Neuron (in vitro differentiated cells): ENCODE data around the gene TAL1.
"Not testable (repeated sequence)": the region's sequence is repeated elsewhere in the genome, so short reads cannot be mapped to it uniquely, and the experiment has no call there.

Source experiments
- H2AFZ ChIP-seq: one replicate; pipeline ENCODE4 v1.6.1; 2013; ENCODE audit warnings: low read depth, mild to moderate bottlenecking, inconsistent platforms, low read length, moderate library complexity
- H3K27me3 ChIP-seq: one replicate; pipeline ENCODE4 v1.6.1; 2013; ENCODE audit warnings: low read length; ENCODE audit not compliant: insufficient read depth
- H3K36me3 ChIP-seq: one replicate; pipeline ENCODE4 v1.6.1; 2013; ENCODE audit warnings: low read length; ENCODE audit not compliant: insufficient read depth
- H3K4me1 ChIP-seq: one replicate; pipeline ENCODE4 v1.6.1; 2013; ENCODE audit warnings: low read length; ENCODE audit not compliant: insufficient read depth
- H3K4me3 ChIP-seq: 2 replicates; pipeline ENCODE4 v1.5.1; 2013; ENCODE audit warnings: mild to moderate bottlenecking, low read length, moderate library complexity
- H3K9me3 ChIP-seq: one replicate; pipeline ENCODE4 v1.6.1; 2013; ENCODE audit warnings: low read length

Gene TAL1

DNA sequence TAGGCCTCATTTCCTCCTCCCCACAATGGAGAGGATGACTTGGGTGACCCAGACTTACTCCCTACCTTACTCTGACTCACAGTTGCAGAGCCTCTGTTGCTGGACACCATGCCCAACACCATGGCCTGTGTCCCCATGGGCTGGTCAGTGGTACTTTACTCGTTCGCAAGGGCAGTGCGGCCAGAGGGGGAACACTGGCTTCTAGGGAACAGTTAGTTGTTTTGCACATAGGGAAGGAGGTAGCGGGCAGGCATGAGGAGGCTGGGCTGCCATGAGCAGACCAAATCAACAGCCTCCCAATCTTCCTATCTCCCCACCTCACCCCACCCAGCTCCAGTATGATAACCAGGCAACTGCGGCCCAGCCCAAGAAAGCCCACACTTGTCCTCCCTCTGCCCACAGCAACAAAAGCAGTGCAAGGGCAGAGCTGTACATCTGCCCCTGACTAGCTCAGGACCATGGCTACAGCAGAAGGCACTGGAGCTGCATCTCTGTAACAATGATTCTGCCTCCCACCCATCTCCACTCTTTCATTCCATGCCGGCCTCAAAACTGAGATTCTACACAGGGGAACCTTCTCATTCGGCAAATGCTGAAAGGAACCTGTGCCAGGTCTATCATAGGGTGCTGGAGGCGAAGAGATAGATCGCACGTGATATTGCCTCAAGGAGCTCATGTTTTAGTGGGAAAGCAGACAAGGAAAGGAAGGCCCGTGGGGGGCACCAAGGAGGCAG is 18.6 kb downstream of the TAL1 start:
- Histone ChIP-seq H3K4me1 (peaks cover 5% of the 10 kb centered on the region), H3K27me3 (peaks cover 15% of the 10 kb centered on the region), H3K4me3 (no peak overlapping the region), H3K9me3 (peaks cover 2% of the 10 kb centered on the region), H2AFZ (no peak overlapping the region), H3K36me3 (no peaks in the 10 kb centered on the region)

DNA sequence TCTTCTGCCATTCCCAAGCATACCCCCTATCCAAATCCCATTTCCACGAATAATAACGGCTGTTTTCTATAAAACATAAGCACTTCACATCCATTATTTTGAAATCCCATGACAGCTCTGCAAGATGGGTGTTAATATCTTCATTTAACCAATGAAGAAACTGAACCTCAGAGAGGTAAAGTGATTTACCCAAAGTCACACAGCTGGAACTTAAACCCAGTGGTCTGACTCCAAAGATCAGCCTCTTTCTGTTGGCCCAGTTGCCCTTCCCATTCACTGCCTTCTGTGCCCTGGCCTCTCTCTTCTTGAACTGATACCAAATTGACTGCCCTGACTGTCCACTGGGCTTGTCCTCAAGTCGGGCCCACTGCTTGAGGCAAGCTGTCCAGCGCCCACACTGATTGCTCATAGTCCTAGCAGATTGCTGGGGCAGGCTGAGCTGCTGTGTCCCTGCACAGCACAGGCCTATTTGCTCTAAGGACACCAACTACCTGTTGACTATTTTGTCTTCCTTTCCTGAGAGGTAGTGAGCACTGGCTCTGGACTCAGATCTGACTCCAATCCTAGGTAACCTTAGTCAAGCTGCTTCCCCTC is 19.3 kb downstream of the TAL1 start:
- Histone ChIP-seq H3K4me1 (peaks cover 12% of the 10 kb centered on the region), H3K4me3 (no peak overlapping the region), H3K36me3 (no peaks in the 10 kb centered on the region), H3K27me3 (peaks cover 11% of the 10 kb centered on the region), H2AFZ (no peak overlapping the region), H3K9me3 (peaks cover 2% of the 10 kb centered on the region)

GRCh38 chr1:47211796-47212269 is 20.2 kb downstream of the TAL1 start:
- H3K9me3 ChIP-seq: no peaks in the 10 kb centered on the region
- H3K4me1 ChIP-seq: peaks cover 13% of the 10 kb centered on the region
- no peak overlapping the region for H3K4me3 ChIP-seq
- H3K27me3 ChIP-seq: peaks cover 9% of the 10 kb centered on the region
- H3K36me3 ChIP-seq: no peaks in the 10 kb centered on the region
- peak overlapping the region; percentile 7 for H2AFZ ChIP-seq

- peaks cover 9% of the 10 kb centered on the region for H3K27me3 ChIP-seq
Measured at GRCh38 chr1:47210666-47211065, 21.4 kb downstream of the TAL1 start.

DNA sequence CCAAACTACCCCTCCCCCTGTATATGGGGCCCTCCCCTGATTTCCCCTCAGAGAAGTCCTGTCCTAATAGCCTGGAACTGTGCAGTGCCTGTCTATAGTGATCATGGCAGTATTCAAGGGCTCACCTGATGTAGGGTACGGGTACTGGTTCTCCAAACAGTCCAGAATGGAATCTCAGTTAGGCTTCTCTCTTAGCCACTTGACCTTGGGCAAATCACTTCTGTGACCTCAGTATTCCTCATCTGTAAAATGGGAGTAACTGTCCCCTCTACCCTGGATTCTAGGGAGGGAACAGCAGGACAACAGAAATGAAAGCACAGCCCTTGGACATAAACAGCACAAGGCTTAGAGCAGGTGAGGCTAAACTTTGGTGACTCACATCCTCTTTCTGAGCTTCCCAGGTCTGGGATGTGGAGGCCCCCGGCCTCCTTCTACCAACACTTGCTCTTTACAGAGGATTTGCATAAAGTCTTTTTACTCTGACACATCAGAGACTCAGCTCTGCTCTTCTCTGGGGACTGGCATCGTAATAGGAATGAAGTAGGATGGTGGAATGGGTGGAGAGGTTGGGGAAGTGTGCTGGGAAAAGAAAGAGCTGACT is 22.2 kb downstream of the TAL1 start:
- Histone ChIP-seq H3K9me3 (no peaks in the 10 kb centered on the region), H3K4me3 (no peak overlapping the region), H3K36me3 (no peaks in the 10 kb centered on the region), H3K27me3 (peaks cover 9% of the 10 kb centered on the region), H2AFZ (no peak overlapping the region), H3K4me1 (peaks cover 13% of the 10 kb centered on the region)

More at GRCh38 chr1:47210666-47211065, 21.4 kb downstream of the TAL1 start:
- Histone ChIP-seq H3K36me3 (no peaks in the 10 kb centered on the region), H3K9me3 (no peaks in the 10 kb centered on the region), H2AFZ (no peak overlapping the region), H3K4me1 (peaks cover 13% of the 10 kb centered on the region), H3K4me3 (no peak overlapping the region)

- Histone ChIP-seq H3K9me3 (no peaks in the 10 kb centered on the region), H3K4me1 (peaks cover 13% of the 10 kb centered on the region), H3K27me3 (peaks cover 6% of the 10 kb centered on the region), H3K36me3 (no peaks in the 10 kb centered on the region), H2AFZ (no peak overlapping the region), H3K4me3 (no peak overlapping the region)
Measured at GRCh38 chr1:47209091-47209490, 22.9 kb downstream of the TAL1 start.

DNA sequence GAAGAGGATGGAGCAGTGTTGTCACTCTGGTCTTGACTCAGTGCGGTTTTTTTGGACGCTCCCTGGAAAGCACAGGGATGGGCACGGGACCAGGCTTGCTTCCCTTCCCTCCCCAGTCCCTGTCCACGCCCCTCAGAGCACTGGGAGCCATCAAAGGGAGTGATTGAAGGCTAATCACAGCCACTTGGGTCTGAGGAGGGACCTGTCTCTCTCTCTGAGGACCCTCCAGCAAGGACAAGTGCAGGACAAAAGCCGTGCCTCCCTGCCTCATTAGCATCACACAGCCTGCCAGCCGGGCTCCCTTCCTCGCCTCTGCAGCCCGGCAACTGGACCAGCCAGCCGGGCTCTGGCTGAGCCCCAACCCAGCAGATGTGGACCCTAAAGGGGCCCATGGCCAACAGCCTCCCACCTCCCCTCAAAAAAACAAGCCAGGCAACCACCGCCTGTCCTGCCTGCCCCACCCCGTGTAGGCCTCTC is 23.6 kb downstream of the TAL1 start:
- Histone ChIP-seq H3K27me3 (peaks cover 2% of the 10 kb centered on the region), H3K9me3 (no peaks in the 10 kb centered on the region), H3K36me3 (no peaks in the 10 kb centered on the region), H3K4me3 (no peak overlapping the region), H2AFZ (no peak overlapping the region), H3K4me1 (peaks cover 13% of the 10 kb centered on the region)

DNA sequence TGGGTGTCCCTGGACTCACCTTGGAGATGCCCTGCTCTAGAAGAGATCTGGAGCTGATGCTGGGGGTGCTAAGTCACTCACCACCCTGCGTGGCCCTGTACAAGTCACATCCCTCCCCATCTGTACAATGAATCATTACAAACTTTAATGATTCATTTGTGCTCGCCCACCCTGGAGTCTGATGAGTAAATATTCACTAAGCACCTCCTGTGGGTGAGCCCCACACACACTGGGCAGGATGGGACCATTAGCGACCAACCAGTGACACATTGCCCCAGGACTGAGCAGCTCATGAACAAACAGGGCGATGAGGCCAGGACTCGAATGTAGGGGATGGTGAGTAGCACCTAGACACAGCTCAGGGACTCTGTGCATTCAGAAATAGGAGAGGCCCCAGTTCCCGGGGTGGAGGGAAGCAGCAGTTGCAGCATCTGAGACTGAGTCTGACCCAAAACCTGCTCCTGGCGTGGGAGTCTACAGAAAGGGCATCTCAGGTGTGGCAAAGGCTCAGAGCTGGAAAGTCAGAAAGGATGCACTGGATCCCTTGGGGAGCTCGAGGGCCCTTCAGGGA is 24.1 kb downstream of the TAL1 start:
- Histone ChIP-seq H2AFZ (no peak overlapping the region), H3K9me3 (no peaks in the 10 kb centered on the region), H3K36me3 (no peaks in the 10 kb centered on the region), H3K27me3 (peaks cover 2% of the 10 kb centered on the region), H3K4me1 (peaks cover 13% of the 10 kb centered on the region), H3K4me3 (no peak overlapping the region)

GRCh38 chr1:47205918-47206317 is 26.1 kb downstream of the TAL1 start:
- Histone ChIP-seq H3K36me3 (no peaks in the 10 kb centered on the region), H3K9me3 (no peaks in the 10 kb centered on the region), H3K4me1 (peaks cover 13% of the 10 kb centered on the region), H3K27me3 (peaks cover 7% of the 10 kb centered on the region), H3K4me3 (no peak overlapping the region), H2AFZ (no peak overlapping the region)

- not testable (repeated sequence) for H3K4me1 ChIP-seq, H2AFZ ChIP-seq, H3K36me3 ChIP-seq, H3K4me3 ChIP-seq, H3K9me3 ChIP-seq
- H3K27me3 ChIP-seq: peaks cover 15% of the 10 kb centered on the region
Measured at GRCh38 chr1:47203504-47203903, 28.5 kb downstream of the TAL1 start.

DNA sequence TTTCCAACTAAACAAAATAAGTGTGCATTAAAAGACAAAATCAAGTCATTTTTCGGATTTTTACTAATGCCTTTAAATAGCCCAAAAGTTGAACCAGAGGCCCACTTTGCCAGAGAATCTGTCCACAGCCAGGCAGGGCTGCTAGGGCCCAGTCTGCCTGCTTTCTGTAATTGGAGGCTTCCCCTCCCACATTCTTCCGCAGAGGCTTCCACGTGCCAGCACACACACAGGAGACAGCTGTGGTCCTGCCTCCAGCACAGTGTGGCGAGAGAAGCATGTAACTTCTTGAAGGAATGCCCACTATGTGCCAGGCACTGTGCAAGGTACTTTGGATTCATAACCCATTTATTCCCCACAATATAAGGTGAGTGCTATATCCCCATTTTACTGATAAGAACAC is 30.8 kb downstream of the TAL1 start:
- H2AFZ ChIP-seq: no peak overlapping the region
- H3K27me3 ChIP-seq: peaks cover 18% of the 10 kb centered on the region
- no peaks in the 10 kb centered on the region for H3K9me3 ChIP-seq
- H3K4me3 ChIP-seq: no peak overlapping the region
- H3K36me3 ChIP-seq: no peaks in the 10 kb centered on the region
- H3K4me1 ChIP-seq: no peaks in the 10 kb centered on the region

DNA sequence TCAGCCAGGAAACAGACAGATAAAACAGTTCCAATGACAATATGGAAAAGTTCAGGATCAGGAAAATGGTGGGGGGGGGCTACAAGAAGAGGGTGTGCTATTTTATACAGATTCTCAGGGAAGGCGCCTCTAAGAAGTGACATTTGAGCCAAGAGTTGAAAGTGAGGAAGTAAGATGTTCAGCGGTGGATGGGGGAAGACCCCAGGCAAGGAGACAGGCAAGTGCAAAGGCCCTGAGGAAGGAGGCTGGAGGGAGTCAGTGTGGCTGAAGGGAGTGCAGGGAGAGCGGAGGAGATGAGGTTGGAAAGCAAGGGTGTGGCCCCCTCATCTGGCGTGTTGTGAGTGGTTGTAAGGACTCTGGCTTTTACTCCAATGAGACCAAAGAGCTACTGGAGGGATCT is 33.8 kb downstream of the TAL1 start:
- H3K4me1 ChIP-seq: no peaks in the 10 kb centered on the region
- no peak overlapping the region for H3K4me3 ChIP-seq
- H3K27me3 ChIP-seq: peaks cover 18% of the 10 kb centered on the region
- no peaks in the 10 kb centered on the region for H3K9me3 ChIP-seq
- no peaks in the 10 kb centered on the region for H3K36me3 ChIP-seq
- H2AFZ ChIP-seq: no peak overlapping the region

DNA sequence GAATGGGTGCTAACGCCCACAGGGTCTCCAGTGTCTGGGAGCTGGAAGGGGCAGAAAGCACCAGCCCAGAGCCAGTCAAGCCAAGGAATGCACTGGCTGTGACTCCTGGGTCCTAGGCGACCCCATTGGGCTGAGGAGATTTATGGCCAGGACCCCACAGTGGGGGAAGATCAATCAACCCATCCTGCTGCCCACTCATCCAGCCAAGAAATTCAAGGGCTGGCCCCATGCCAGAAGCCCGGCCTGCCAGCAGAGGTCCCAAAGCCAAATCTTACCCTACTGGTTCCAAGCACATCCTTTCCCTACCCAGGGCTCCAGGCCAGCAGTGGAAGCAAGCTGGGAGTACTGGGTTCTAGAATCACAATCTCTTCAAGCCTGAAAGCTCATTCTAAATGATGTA is 35.4 kb downstream of the TAL1 start:
- Histone ChIP-seq H3K4me3 (no peak overlapping the region), H3K9me3 (no peaks in the 10 kb centered on the region), H3K27me3 (peaks cover 18% of the 10 kb centered on the region), H3K36me3 (no peaks in the 10 kb centered on the region), H2AFZ (no peak overlapping the region), H3K4me1 (peaks cover 5% of the 10 kb centered on the region)
